ENCODE measurements around the gene CCL21. TPM values are rescaled to one million over a fixed set of nuclear protein-coding genes. Genes with fewer than 3 reads are reported as not detected.
"Not testable (repeated sequence)": the region's sequence is repeated elsewhere in the genome, so short reads cannot be mapped to it uniquely, and the experiment has no call there.

CCL21 gene
- total and polyA plus RNA-seq, 7 donors = 1.4 to 214 (median 129) TPM

DNA sequence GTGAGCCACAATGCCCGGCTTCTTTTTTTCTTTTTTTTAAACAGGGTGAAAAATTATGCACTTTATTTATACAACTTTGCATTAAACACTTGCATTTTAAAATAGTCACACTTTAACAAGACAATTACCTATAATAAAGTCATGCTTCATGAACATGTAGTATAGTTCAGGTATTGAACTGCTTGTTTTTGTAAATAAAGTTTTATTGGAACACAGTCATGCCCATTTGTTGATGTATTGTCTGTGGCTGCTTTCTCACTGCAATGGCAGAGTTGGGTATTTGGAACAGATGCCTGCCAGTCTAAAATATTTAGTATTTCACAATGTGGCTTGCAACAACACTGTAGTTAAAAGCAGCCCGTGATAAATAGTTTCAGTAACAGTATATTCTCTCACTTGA is 32.8 kb upstream of the CCL21 start:
- 85 to 95% methylated on average over 2 of the region's 2 CpGs for WGBS, 2 donors
- Histone ChIP-seq H3K4me1 (peaks cover 0 to 14% (median 2%) of the 10 kb centered on the region in 4 donors), H3K27me3 (no peaks in the 10 kb centered on the region), H3K4me3 (no peak overlapping the region), H3K9me3 (peaks cover 0 to 2% (median 0%) of the 10 kb centered on the region in 4 donors), H3K36me3 (no peaks in the 10 kb centered on the region), H3K27ac (no peak overlapping the region)
- TF ChIP-seq, protein P1, sequence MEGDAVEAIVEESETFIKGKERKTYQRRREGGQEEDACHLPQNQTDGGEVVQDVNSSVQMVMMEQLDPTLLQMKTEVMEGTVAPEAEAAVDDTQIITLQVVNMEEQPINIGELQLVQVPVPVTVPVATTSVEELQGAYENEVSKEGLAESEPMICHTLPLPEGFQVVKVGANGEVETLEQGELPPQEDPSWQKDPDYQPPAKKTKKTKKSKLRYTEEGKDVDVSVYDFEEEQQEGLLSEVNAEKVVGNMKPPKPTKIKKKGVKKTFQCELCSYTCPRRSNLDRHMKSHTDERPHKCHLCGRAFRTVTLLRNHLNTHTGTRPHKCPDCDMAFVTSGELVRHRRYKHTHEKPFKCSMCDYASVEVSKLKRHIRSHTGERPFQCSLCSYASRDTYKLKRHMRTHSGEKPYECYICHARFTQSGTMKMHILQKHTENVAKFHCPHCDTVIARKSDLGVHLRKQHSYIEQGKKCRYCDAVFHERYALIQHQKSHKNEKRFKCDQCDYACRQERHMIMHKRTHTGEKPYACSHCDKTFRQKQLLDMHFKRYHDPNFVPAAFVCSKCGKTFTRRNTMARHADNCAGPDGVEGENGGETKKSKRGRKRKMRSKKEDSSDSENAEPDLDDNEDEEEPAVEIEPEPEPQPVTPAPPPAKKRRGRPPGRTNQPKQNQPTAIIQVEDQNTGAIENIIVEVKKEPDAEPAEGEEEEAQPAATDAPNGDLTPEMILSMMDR (IDR thresholded peaks at IDR 0.05) = no peak
- TF ChIP-seq POLR2A (IDR thresholded peaks at IDR 0.05) = no peak
- no peak for TF ChIP-seq EP300 (IDR thresholded peaks at IDR 0.05)
- intact Hi-C loops (cut with DNase I) = no loop called here
- no peak for DNase-seq

DNA sequence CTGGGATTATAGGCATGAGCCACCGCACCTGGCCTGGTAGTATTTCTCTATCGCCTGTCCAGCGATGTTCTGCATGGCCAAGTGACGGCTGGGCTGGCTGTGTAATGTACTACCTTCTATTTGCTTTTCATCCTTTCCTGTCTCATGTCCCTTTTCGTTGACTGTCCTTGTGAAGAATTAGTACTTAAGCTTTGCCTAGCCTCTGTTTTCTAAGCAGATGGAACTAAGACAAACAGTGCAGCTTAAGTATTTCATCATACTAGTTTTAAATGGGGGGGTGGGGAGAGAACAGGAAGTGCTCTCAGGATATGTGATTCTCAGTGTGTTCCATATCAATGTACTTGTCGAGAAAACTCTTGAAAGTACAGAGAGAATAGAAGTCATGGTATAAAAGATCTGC is 31.7 kb upstream of the CCL21 start:
- 69 to 78% methylated on average over 6 of the region's 6 CpGs for WGBS, 2 donors
- H3K27ac ChIP-seq = no peak overlapping the region
- intact Hi-C loops (cut with DNase I) = no loop called here
- no peak overlapping the region for H3K4me3 ChIP-seq
- TF ChIP-seq POLR2A (IDR thresholded peaks at IDR 0.05) (no peak), POLR2AphosphoS5 (IDR thresholded peaks at IDR 0.05) (peak in 1 of 4 donors; percentile 25), EP300 (IDR thresholded peaks at IDR 0.05) (no peak)
- TF ChIP-seq, protein P1 (IDR thresholded peaks at IDR 0.05) = no peak
- peaks cover 0 to 24% (median 5%) of the 10 kb centered on the region in 4 donors for H3K4me1 ChIP-seq
- H3K9me3 ChIP-seq = peaks cover 0 to 2% (median 0%) of the 10 kb centered on the region in 4 donors
- no peaks in the 10 kb centered on the region for H3K27me3 ChIP-seq
- no peaks in the 10 kb centered on the region for H3K36me3 ChIP-seq
- DNase-seq = no peak

DNA sequence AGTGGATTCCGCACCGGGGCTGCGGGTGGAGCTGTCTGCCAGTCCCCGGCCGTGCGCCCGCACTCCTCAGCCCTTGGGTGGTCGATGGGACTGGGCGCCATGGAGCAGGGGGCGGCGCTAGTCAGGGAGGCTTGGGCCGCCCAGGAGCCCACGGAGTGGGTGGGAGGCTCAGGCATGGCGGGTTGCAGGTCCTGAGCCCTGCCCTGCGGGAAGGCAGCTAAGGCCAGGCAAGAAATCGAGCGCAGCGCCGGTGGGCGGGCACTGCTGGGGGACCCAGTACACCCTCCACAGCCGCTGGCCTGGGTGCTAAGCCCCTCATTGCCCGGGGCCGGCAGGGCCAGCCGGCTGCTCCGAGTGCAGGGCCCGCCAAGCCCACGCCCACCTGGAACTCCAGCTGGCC is 30.2 kb upstream of the CCL21 start:
- H3K4me1 ChIP-seq = peaks cover 0 to 28% (median 5%) of the 10 kb centered on the region in 4 donors
- H3K4me3 ChIP-seq; H3K36me3 ChIP-seq; H3K9me3 ChIP-seq; DNase-seq; H3K27ac ChIP-seq; intact Hi-C loops (cut with DNase I); H3K27me3 ChIP-seq: not testable (repeated sequence)
- WGBS, 2 donors = 97 to 98% methylated on average over 27 of the region's 27 CpGs

DNA sequence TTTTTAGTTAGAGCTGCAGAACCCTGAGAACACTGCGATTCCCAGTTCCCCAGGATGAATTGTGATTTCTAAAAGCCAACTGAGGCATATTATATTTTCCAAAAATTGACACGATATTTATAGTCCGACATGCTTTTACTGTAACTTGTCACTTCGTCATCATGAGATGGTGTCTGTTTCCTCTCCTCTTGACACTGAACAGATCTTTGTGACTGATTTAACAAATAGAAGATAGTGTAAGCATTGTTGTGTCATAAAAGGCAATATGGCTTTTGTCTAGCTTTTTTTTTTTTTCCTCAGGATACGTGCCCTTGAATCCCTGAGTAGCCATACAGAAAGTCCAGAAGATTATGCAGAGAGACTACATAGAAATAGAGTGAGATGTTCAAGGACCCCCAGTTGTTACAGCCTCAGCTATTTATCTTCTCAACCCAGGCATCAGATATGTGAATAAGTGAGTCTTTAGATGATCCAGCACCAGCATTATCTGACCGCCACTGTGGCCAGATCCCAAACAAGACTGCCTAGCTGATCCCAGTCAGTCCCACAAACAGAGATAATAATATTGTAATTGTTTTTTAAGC is 27.8 kb upstream of the CCL21 start:
- H3K4me3 ChIP-seq = no peak overlapping the region
- WGBS, 2 donors = 61 to 64% methylated on average over 6 of the region's 6 CpGs

DNA sequence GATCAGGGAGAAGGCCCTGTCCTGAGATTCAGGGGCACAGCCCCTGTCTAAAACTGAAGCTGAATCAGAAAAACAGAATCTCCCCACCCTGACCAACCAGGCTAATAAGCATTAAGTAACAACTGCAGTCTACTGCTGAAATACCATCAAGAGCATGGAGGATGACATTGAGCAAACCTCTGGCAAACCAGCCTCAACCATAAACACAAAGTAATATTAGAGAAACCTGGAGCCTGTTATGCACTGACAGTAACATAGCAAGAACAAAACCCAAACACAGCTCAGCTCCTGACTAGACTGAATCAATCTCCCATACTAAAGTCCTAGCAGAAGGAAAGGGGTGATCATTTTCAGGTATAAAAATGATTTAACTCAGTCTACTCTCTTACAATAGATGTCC is 24.8 kb upstream of the CCL21 start:
- Histone ChIP-seq H3K4me3 (no peak overlapping the region), H3K4me1 (peaks cover 0 to 39% (median 15%) of the 10 kb centered on the region in 4 donors), H3K36me3 (no peaks in the 10 kb centered on the region), H3K27ac (peak overlapping the region in 3 of 4 donors; percentile 3 to 56 (median 53)), H3K9me3 (peaks cover 0 to 2% (median 0%) of the 10 kb centered on the region in 4 donors), H3K27me3 (no peaks in the 10 kb centered on the region)
- intact Hi-C loops (cut with DNase I) = no loop called here
- TF ChIP-seq POLR2AphosphoS5 (IDR thresholded peaks at IDR 0.05) (peak; percentile 67 to 90 (median 81)), EP300 (IDR thresholded peaks at IDR 0.05) (peak in 2 of 4 donors; percentile 33 to 51)
- TF ChIP-seq, protein P1 (IDR thresholded peaks at IDR 0.05) = no peak
- no peak for DNase-seq

More for the DNA sequence above, 27.8 kb upstream of the CCL21 start:
- Histone ChIP-seq H3K4me1 (peaks cover 0 to 39% (median 15%) of the 10 kb centered on the region in 4 donors), H3K36me3 (no peaks in the 10 kb centered on the region), H3K9me3 (peaks cover 0 to 2% (median 0%) of the 10 kb centered on the region in 4 donors), H3K27ac (no peak overlapping the region), H3K27me3 (no peaks in the 10 kb centered on the region)
- intact Hi-C loops (cut with DNase I) = no loop called here
- TF ChIP-seq POLR2AphosphoS5 (IDR thresholded peaks at IDR 0.05) (peak; percentile 60 to 95 (median 77)), EP300 (IDR thresholded peaks at IDR 0.05) (peak in 2 of 4 donors; percentile 20 to 31)
- TF ChIP-seq, protein P1 (IDR thresholded peaks at IDR 0.05) = no peak
- no peak for DNase-seq
